NCI-H128 (cell line): Measurements from ENCODE around the gene ABCB10.
A peak's percentile ranks its signal among the peaks of the same experiment; 100 is the strongest.
"Not testable (repeated sequence)": the region's sequence is repeated elsewhere in the genome, so short reads cannot be mapped to it uniquely, and the experiment has no call there.

Experiments
- DNase-seq: peaks from one replicate; lab custom pipeline; 2025; ENCODE audit not compliant: unreplicated experiment; lab: John Stamatoyannopoulos, UW

Gene ABCB10

GRCh38 chr1:229572286-229572685, 13.8 kb upstream of the ABCB10 start:
- no peak for DNase-seq

DNA sequence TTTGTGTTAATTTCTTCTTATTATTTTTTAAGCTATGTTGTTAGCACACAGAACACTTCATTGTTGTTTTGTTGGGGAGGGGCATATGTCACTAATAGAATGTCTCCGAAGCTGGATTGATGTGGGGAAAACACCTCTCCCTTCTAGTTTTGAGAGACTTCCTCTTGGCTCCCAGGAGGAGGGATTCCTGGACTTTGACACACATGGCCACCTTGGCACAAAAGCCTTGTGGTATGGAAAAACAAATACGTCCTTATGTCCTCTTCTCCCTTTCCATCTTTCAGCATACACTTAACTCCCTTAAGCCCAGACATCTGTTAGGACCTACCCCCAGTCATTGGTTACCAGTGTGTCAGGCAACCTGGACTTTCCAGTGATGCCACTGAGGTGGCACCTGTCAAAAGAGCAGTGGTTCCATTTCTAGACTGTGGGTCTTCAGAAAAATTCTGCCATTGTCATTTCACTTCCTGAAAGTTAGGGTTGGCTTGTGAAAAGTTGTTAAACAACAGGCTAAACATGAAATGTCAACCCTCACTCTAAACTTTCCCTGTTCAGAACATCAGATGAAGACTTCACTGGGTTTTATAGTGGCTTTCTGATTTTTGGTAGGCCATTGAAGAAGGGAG, 12.5 kb upstream of the ABCB10 start:
- DNase-seq: no peak

GRCh38 chr1:229570305-229570704, 11.8 kb upstream of the ABCB10 start:
- no peak for DNase-seq

DNA sequence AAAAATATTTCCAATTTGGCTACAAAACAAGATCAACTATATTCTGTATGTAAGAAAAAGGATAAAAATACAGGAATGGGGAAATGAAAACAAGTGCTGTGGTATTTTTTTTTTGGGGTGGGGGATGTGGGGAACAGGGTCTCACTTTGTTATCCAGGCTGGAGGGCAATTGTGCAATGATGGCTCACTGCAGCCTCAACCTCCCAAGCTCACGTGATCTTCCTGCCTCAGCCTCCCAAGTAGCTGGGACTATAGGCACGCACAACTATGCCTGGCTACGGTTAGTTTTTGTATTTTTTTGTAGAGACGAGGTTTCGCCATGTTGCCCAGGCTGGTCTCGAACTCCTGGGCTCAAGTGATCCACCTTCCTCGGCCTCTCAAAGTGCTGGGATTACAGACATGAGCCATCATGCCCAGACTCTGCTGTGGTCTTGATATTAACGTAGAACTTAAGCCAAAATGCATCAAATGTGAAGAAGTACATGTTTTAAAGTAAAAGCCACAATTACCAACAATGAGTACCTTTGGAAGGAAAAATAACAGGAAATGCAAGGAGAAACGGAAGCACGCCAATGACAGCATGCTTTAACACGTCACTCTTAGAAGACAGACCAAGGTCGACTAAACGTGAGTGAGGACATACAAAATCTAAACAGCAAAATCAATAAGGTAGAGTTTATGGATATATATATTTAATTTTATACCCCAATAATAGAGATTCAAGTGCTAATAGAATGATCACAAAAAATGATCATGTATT, 8.8 kb upstream of the ABCB10 start:
- DNase-seq: no peak

- no peak for DNase-seq
These were observed 5.2 kb upstream of the ABCB10 start for GRCh38 chr1:229563701-229564100.

DNA sequence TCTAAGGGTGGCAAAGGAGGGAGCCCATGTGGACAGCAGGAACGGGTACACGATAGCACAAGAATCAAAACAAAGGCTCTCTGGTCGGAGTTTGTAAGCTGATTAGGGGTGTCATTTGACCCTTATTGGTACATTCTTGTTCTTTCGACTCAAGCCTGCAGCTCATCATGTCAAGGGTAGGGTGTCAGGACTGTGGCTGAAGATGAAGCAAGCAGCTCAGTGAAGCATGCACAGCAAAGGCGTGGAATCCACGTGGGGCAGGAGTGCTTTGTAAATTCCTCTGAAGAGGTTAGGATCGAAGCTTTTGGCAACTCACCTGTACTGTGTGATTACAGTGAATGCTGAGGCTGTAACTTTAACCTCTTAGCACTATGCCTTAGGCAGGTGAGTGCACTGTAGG, 4.7 kb upstream of the ABCB10 start:
- peak; percentile 32 for DNase-seq

DNA sequence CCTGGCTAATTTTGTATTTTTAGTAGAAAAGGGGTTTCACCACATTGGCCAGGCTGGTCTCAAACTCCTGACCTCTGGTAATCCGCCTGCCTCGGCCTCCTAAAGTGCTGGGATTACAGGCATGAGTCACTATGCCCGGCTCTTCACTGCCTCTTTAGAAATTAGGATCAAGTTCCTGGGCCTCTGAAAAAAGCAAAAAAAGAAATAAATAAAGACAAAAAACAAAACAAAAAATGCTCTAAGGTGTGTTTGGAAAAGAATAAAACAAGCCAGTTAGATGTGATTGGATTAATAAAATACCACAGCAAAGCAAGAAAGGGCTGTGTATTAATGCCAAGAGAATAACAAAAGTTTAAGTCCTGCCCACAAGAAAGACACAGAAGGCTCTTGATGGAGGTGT, 4.2 kb upstream of the ABCB10 start:
- no peak for DNase-seq

DNA sequence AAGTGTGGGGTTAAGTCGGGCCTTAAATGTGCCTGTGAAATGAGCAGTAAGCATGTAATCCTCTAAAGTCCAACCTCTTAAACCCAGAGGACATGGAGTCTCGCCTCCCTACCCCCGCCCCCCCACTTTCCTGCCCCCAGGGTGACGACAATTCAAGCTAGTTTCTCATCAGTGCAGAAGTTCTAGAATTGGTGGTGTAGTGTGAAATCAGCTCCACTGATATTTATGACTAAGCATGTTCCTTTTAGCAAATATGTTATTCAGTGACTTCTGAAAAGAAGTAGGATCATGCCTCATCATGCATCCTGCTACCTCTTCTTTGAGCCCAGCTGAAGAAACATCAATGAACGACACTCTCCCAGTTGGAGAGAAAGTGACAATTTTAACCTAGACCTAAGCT, 2.6 kb upstream of the ABCB10 start:
- DNase-seq: no peak

DNA sequence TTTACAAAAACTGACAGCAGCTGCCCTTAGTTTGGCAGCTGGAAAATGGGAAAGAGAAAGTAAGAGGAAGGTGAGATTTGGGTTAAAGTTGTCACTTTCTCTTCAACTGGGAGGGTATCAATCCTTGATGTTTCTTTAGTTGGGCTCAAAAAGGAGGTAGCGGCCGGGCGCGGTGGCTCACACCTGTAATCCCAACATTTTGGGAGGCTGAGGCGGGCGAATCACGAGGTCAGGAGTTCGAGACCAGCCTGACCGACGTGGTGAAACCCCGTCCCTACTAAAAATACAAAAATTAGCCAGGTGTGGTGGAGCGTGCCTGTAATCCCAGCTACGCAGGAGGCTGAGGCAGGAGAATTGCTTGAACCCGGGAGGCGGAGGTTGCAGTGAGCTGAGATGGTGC, 1.6 kb upstream of the ABCB10 start:
- DNase-seq: not testable (repeated sequence)

GRCh38 chr1:229559336-229559801, 862 bp upstream of the ABCB10 start:
- DNase-seq: not testable (repeated sequence)

- DNase-seq: no peak
These were observed 543 bp downstream of the ABCB10 start for GRCh38 chr1:229557913-229558414.

DNA sequence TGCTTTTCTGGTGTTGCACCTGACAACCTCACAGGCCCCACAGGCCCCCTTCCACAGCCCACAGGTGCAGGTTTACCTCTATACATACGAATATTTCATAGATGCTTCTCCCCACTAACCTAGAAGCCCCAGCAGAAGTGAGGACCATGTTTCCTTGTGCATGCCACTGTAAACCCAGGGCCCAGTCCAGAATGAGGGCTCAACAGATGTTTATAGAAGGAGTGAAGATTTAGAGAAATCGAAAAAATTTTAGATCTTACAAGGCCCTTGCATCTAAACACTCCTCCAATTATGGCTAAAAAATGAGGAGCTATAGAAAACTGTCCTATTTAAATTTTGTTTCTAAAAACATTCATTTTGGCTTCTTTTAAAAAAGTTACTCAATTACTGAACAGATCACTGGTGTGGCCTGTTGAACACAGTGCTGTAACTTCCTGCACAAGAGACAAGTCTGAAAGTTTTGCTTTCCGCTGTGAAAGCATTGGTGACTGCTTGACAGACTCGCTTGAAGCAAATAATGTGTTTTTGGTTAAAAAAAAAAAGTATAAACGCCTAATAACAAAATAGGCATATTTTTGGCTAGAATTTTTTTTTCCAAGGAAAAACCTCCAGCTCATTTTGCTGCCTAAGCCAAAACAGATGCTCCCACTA, 1.2 kb downstream of the ABCB10 start:
- no peak for DNase-seq

GRCh38 chr1:229554886-229555621, 3.5 kb downstream of the ABCB10 start:
- no peak for DNase-seq

DNA sequence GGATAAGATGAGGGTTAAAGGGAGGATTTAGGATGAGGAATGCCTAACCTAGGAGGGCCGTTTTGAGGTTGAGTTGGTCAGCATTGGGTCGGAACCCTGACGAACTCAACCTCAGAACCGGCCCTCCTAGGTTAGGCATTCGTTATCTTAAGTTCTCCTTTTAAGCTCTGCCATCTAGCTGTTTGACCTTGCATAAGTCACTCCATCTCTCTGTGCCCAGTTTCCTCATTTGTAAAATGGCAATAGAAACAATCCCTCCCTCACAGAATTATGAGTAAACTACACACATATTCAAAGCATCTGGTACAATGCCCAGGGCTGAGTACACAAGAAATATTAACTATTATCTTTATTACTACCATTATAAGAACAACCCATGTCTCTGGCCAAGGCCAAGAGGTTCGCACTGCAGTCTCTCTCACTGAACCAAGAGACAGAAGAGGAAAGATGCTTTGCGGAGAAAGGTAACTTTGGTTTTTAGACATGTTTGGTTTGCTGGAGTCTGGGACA, 4.8 kb downstream of the ABCB10 start:
- no peak for DNase-seq

- no peak for DNase-seq
These were observed 5.8 kb downstream of the ABCB10 start for GRCh38 chr1:229552732-229553131.

- DNase-seq: no peak
These were observed 7.5 kb downstream of the ABCB10 start for GRCh38 chr1:229550812-229551567.

DNA sequence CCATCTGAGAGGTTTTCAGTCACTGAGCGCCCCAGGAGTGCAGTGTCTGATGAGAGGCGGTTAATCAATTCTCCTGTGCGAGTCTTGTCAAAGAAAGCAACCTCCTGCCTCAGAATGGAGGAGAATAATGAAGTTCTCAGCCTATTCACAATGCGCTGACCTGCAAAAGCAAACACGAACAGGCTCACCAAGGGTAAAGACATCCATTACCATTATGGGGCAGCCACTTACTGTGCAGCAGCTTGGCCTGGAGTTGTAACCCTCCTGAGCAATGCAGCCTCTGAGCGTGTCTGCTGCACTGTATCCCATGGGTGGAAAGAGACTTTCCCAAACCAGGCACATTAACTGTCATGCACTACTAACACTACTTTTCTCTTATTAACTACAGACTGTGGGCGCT, 11.0 kb downstream of the ABCB10 start:
- no peak for DNase-seq

GRCh38 chr1:229544587-229544986, 13.9 kb downstream of the ABCB10 start:
- DNase-seq: no peak

DNA sequence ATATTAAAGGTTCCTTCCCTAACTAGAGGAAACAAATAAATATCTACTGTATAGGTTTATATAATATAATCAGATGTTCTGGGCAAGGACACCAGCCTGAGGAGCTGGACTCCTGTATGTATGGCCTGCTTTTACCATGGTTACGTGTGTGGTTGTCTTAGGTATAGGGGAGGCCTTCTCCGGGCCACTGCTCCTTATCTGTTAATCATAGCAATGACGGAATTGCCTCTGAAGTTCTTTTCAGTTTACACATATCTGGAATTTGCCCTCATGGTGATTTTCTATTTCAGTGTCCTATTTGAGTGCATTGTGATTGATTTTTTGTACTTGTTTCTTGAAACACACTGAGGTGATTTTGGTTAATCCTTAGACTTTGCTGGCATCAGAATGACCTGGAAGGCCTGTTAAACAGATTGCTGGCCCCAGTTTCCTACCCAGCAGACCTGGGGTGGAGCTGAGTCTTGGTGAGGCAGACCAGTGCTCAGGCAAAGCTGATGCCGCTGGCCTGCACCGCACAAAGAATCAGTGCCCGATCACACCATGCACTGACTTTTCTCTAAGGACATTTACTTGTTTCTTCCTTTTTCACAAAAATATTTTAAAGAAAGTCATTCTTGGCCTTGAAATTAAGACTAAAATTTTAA, 18.5 kb downstream of the ABCB10 start:
- DNase-seq: no peak

GRCh38 chr1:229538945-229539344, 19.6 kb downstream of the ABCB10 start:
- DNase-seq: no peak
